Cardiac septum (tissue), 1 donor: ENCODE data around the gene CDK12. TPM values are rescaled to one million over a fixed set of nuclear protein-coding genes. Genes with fewer than 3 reads are reported as not detected.
"Not testable (repeated sequence)": the region's sequence is repeated elsewhere in the genome, so short reads cannot be mapped to it uniquely, and the experiment has no call there.

Experiments
- DNase-seq: peaks from one replicate; pipeline ENCODE4 v3.0.0-alpha.2; 2020; ENCODE audit warnings: low spot score
- intact Hi-C: fragments of 100-400 bp; cut with DNase I; formaldehyde crosslinking; loops from one replicate; pipeline ENCODE4 v1.14.0; 2022
- total RNA-seq: library from RNA; stranded (reverse); fragmentation: NEBNext Ultra II Directional; extraction: Animal tissue kit (Norgen Biotek cat#: 25700); gene quantifications from one replicate; pipeline ENCODE4 v1.2.1, GENCODE V29; 2021
- donor health status: DM: no; HTN: no; CAD: no.

Gene CDK12
- total RNA-seq, 1 donor from 2014 or later, result 29.1 TPM

- intact Hi-C loops, DNase-seq: not testable (repeated sequence)
Observed at GRCh38 chr17:39487490-39487889, 26.2 kb downstream of the CDK12 start.

GRCh38 chr17:39487946-39488345 is 26.7 kb downstream of the CDK12 start:
- intact Hi-C loops, result no loop called here

GRCh38 chr17:39496921-39497320 is 35.6 kb downstream of the CDK12 start:
- intact Hi-C loops, DNase-seq: not testable (repeated sequence)

More at GRCh38 chr17:39487946-39488345, 26.7 kb downstream of the CDK12 start:
- no peak for DNase-seq

GRCh38 chr17:39507511-39507910 is 46.2 kb downstream of the CDK12 start:
- intact Hi-C loops, result no loop called here
- no peak for DNase-seq

GRCh38 chr17:39508987-39509386 is 47.7 kb downstream of the CDK12 start:
- no peak for DNase-seq
- intact Hi-C loops, result no loop called here

- intact Hi-C loops, result no loop called here
Observed at GRCh38 chr17:39513309-39513708, 52.0 kb downstream of the CDK12 start.

GRCh38 chr17:39513915-39514314 is 52.6 kb downstream of the CDK12 start:
- intact Hi-C loops, result no loop called here
- DNase-seq, result no peak

More at GRCh38 chr17:39513309-39513708, 52.0 kb downstream of the CDK12 start:
- no peak for DNase-seq

GRCh38 chr17:39517224-39517623 is 55.9 kb downstream of the CDK12 start:
- intact Hi-C loops, result no loop called here
- DNase-seq, result no peak

- intact Hi-C loops, result loop anchor here (5.0 kb wide), 1 partner anchor 96 kb away; no protein-coding TSS in a partner anchor
- no peak for DNase-seq
Observed at GRCh38 chr17:39525801-39526506, 64.7 kb downstream of the CDK12 start.

- DNase-seq, result no peak
- intact Hi-C loops, result loop anchor here (5.0 kb wide), 1 partner anchor 95 kb away; no protein-coding TSS in a partner anchor
Observed at GRCh38 chr17:39527220-39527813, 66.0 kb downstream of the CDK12 start.

- DNase-seq, result no peak
- intact Hi-C loops, result loop anchor here (5.0 kb wide), 1 partner anchor 93 kb away; no protein-coding TSS in a partner anchor
Observed at GRCh38 chr17:39529455-39529854, 68.2 kb downstream of the CDK12 start.

- no peak for DNase-seq
- intact Hi-C loops, result no loop called here
Observed at GRCh38 chr17:39530513-39530912, 69.2 kb downstream of the CDK12 start.

GRCh38 chr17:39531252-39531651 is 70.0 kb downstream of the CDK12 start:
- intact Hi-C loops, result no loop called here
- DNase-seq, result no peak

- intact Hi-C loops, result no loop called here
Observed at GRCh38 chr17:39533891-39534290, 72.6 kb downstream of the CDK12 start.

GRCh38 chr17:39534768-39535405 is 73.6 kb downstream of the CDK12 start:
- no peak for DNase-seq
- intact Hi-C loops, result no loop called here

More at GRCh38 chr17:39533891-39534290, 72.6 kb downstream of the CDK12 start:
- no peak for DNase-seq

GRCh38 chr17:39536468-39536867 is 75.2 kb downstream of the CDK12 start:
- intact Hi-C loops, result no loop called here
- DNase-seq, result no peak

GRCh38 chr17:39537364-39537763 is 76.1 kb downstream of the CDK12 start:
- DNase-seq, intact Hi-C loops: not testable (repeated sequence)

- intact Hi-C loops, result no loop called here
Observed at GRCh38 chr17:39538866-39539265, 77.6 kb downstream of the CDK12 start.

GRCh38 chr17:39540611-39541010 is 79.3 kb downstream of the CDK12 start:
- no peak for DNase-seq
- intact Hi-C loops, result no loop called here

More at GRCh38 chr17:39538866-39539265, 77.6 kb downstream of the CDK12 start:
- no peak for DNase-seq

GRCh38 chr17:39541652-39542051 is 80.4 kb downstream of the CDK12 start:
- intact Hi-C loops, result no loop called here
- DNase-seq, result no peak
